Adrenal gland (tissue), 12 donors: ENCODE measurements around the gene GMPR2. TPM values are rescaled to one million over a fixed set of nuclear protein-coding genes. Genes with fewer than 3 reads are reported as not detected.

ENCODE experiments used
- DNase-seq, 7 donors: peaks; one replicate each; pipeline ENCODE4 v3.0.0-alpha.2; 2019 to 2020
- H3K27ac ChIP-seq, 5 donors: fragments of 200-600 bp; sonication (generic) in 4 of 5; 1 replicate in 3 of 5; 2 replicates in 2 of 5; pipeline versions ENCODE4 v1.5.1 to v1.8.0; 2016 to 2020; ENCODE audit warnings: mild to moderate bottlenecking in 1 of 5
- H3K27me3 ChIP-seq: fragments of 200-600 bp; 2 replicates; pipeline ENCODE4 v1.8.0; 2021
- H3K36me3 ChIP-seq, 2 donors: fragments of 200-600 bp; replicated peaks in 1 of 2; 1 replicate in 1 of 2; 2 replicates in 1 of 2; pipeline versions ENCODE4 v1.5.1 to v1.8.0; 2018 to 2022
- H3K4me1 ChIP-seq, 2 donors: fragments of 200-600 bp; replicated peaks in 1 of 2; 1 replicate in 1 of 2; 2 replicates in 1 of 2; pipeline versions ENCODE4 v1.5.1 to v1.8.0; 2018 to 2021
- H3K4me3 ChIP-seq, 4 donors: fragments of 200-600 bp; sonication (generic) in 3 of 4; one replicate each; pipeline ENCODE4 v1.5.1; 2016 to 2018
- H3K9me3 ChIP-seq, 3 donors: fragments of 200-600 bp; sonication (generic) in 1 of 3; replicated peaks in 1 of 3; 1 replicate in 2 of 3; 2 replicates in 1 of 3; pipeline versions ENCODE4 v1.5.1 to v1.8.0; 2016 to 2021
- POLR2A ChIP-seq, 2 donors: fragments of 450-650 bp; IDR thresholded peaks; one replicate each; pipeline ENCODE4 v1.6.1; 2017; ENCODE audit warnings: antibody characterized with exemption in 2 of 2, mild to moderate bottlenecking in 2 of 2, moderate library complexity in 1 of 2
- WGBS, 4 donors: extraction: QIAGEN DNeasy Blood & Tissue Kit in 2 of 4; methylation state at CpG; one replicate each; pipeline versions ENCODE4 v1.1.5 to v1.1.7; 2013 to 2017; 5-methylcytosine and 5-hydroxymethylcytosine counted together
- intact Hi-C, 2 donors: fragments of 100-400 bp; cut with DNase I; formaldehyde crosslinking; loops; one replicate each; pipeline versions ENCODE4 v1.14.1 to v1.15.0; 2022 to 2023
- polyA plus RNA-seq, 3 donors: library from polyadenylated mRNA; stranded (reverse); fragments of 200-250 nt in 2 of 3; fragments of 350-450 nt in 1 of 3; fragmentation: Illumina TruSeq in 1 of 3; extraction: RNeasy Lipid Tissue Mini Kit (QIAGEN cat#74804) in 1 of 3; gene quantifications; one replicate each; pipeline ENCODE4 v1.2.3, GENCODE V29; 2013 to 2014
- total RNA-seq, 9 donors: library from RNA; depleted of rRNA in 4 of 9; stranded (reverse); fragments of >200 nt in 4 of 9; fragments of 120-200 nt in 1 of 9; fragmentation: NEBNext Ultra II Directional in 1 of 9; extraction: Animal tissue kit (Norgen Biotek cat#: 25700) in 1 of 9; gene quantifications; one replicate each; pipeline versions ENCODE4 v1.1.0 to v1.2.4, GENCODE V29; 2013 to 2023
- TF ChIP-seq, protein P1 (sequence below), 6 experiments: fragments of 450-650 bp in 4 of 6; fragments of 200-600 bp in 2 of 6; sonication (generic) in 1 of 6; IDR thresholded peaks; 1 replicate in 5 of 6; 2 replicates in 1 of 6; pipeline versions ENCODE4 v1.5.1 to v1.8.0; 2016 to 2021; ENCODE audit warnings: antibody characterized with exemption in 6 of 6, mild to moderate bottlenecking in 2 of 6, moderate library complexity in 1 of 6
- donor health status: healthy with polysubstance abuse.
- donor health status: Bipolar disorder and iron deficiency.
- donor health status: DM: yes; HTN: yes; CAD: no.
- donor health status: DM: no; HTN: no; CAD: no.
- donor health status: DM: no; HTN: no; CAD: no.
- donor health status: DM: yes; HTN: yes; CAD: no.

GMPR2 gene
- total and polyA plus RNA-seq, 12 donors = 70.6 to 188 (median 124) TPM

DNA sequence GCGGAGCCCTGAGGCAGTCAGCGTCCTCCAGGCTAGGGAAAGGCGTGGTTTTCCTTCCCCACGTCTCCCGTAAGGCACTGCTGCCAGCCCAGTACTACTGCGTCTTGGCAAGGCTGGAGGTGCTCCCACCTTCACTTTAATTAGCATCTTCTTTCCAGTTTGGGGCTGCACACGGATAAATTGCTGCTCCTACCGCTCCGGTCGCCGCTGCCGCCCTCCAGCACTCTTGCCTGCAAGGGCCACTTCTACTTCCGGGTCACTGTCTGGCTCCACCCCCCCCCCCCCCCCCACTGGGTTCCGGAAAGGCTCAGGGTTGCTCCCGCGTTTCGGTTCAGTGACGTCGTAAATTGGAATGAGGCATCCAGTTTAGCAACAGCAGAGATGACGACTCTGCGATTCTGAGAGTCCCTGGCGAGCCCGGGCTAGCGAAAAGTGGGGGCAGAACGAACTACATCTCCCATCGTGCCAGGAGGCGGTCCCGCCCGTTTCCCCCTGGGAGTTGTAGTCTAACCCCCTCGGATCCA lies 546 bp upstream of the GMPR2 start, which contains the start of gene NEDD8:
Gene NEDD8, minus strand, starts transcription at position 247 of the 524 bp plus-strand sequence. Its CDS starts 100 bp downstream, at position 147.
- peaks cover 29 to 47% of the 10 kb centered on the region in 2 donors for H3K4me1 ChIP-seq

DNA sequence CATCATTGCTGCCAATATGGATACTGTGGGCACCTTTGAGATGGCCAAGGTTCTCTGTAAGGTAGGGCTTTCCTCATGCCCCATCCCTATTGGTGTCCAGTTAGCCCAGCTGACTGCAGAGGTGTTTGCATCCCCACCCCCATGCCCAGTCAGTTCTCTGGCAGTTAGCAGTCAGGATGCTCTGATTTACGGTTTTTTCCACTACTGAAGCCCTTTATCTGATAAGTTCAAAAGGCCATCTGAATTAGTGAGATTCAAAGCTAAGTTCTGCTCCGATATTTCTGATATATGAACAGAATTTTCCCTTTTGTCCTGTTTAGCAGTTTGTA lies 773 bp downstream of the GMPR2 start:
- peaks cover 29 to 47% of the 10 kb centered on the region in 2 donors for H3K4me1 ChIP-seq

More for the DNA sequence above, 546 bp upstream of the GMPR2 start, which contains the start of gene NEDD8:
- TF ChIP-seq, protein P1, sequence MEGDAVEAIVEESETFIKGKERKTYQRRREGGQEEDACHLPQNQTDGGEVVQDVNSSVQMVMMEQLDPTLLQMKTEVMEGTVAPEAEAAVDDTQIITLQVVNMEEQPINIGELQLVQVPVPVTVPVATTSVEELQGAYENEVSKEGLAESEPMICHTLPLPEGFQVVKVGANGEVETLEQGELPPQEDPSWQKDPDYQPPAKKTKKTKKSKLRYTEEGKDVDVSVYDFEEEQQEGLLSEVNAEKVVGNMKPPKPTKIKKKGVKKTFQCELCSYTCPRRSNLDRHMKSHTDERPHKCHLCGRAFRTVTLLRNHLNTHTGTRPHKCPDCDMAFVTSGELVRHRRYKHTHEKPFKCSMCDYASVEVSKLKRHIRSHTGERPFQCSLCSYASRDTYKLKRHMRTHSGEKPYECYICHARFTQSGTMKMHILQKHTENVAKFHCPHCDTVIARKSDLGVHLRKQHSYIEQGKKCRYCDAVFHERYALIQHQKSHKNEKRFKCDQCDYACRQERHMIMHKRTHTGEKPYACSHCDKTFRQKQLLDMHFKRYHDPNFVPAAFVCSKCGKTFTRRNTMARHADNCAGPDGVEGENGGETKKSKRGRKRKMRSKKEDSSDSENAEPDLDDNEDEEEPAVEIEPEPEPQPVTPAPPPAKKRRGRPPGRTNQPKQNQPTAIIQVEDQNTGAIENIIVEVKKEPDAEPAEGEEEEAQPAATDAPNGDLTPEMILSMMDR (IDR thresholded peaks at IDR 0.05) = no peak
- TF ChIP-seq POLR2A (IDR thresholded peaks at IDR 0.05) = peak in 1 of 2 donors; percentile 13
- peak within 1 kb of the TSS; percentile 45 to 99 (median 82) for H3K27ac ChIP-seq
- intact Hi-C loops = no loop called here
- WGBS, 4 donors = 0% methylated on average over 14 to 30 of the region's 30 CpGs
- DNase-seq = peak; percentile 86 to 97 (median 94)
- H3K27me3 ChIP-seq = no peaks in the 10 kb centered on the region
- H3K9me3 ChIP-seq = no peaks in the 10 kb centered on the region
- peak within 1 kb of the TSS; percentile 23 to 86 (median 78) for H3K4me3 ChIP-seq
- peaks cover 0 to 38% of the 10 kb centered on the region in 2 donors for H3K36me3 ChIP-seq

DNA sequence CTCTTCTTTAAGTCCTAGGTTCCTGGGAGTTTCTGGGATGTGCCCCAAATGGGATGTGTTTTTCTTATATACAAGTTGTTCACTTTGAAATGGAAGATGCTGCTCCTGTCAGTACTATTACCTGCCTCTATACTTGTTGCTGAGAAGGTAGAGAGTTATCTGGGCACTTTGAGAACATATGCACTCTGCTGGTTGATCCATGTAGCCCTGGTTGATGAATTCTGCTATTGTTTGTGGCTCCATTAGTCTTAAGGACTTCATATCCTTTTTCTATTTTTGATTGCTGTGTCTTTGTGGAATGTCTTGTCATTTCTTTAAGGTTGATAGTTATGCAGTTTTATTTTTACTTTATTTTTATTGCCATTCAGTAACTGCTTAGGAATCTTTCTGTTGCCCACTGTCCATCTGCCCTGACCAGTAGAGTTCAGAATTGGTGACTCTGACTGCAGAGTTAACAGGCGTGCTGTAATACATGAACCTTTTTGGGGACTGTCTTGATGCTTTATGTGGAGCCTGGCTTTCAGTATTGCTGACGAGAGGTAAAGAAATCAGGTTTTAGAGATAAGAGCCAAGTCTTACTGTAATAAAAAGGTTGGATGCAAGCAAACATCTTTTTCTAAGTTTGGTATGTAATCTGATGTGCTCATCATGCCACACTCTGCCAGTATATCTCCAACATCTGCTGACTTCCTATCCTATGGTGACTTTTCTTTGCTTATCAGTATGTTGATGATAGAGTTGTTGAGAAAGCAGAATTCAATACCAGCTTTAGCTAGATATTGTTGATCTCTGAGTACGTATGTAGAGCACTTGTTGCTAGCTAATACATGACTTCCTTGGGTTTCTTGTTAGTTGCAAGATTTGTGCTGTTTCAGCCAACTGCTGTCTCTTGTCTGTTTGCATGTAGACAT lies 1.6 kb downstream of the GMPR2 start:
- Histone ChIP-seq H3K27ac (peak overlapping the region in 4 of 5 donors; percentile 27 to 93 (median 63)), H3K27me3 (no peaks in the 10 kb centered on the region), H3K9me3 (no peaks in the 10 kb centered on the region), H3K4me1 (peaks cover 29 to 54% of the 10 kb centered on the region in 2 donors), H3K36me3 (peaks cover 0 to 47% of the 10 kb centered on the region in 2 donors), H3K4me3 (peak overlapping the region in 1 of 4 donors; percentile 2)
- intact Hi-C loops = loop anchor here in 1 of 2 donors (5.0 kb wide), 1 partner anchor 208 kb away; the partner anchor contains the start of gene SDR39U1
- peak in 2 of 7 donors; percentile 7 to 14 for DNase-seq
- TF ChIP-seq, protein P1 (IDR thresholded peaks at IDR 0.05) = no peak
- peak in 1 of 2 donors; percentile 23 for TF ChIP-seq POLR2A (IDR thresholded peaks at IDR 0.05)
- 74 to 78% (median 77%) methylated on average over 3 of the region's 3 CpGs for WGBS, 4 donors

More for the DNA sequence above, 773 bp downstream of the GMPR2 start:
- TF ChIP-seq POLR2A (IDR thresholded peaks at IDR 0.05) = no peak
- TF ChIP-seq, protein P1 (IDR thresholded peaks at IDR 0.05) = no peak
- Histone ChIP-seq H3K9me3 (no peaks in the 10 kb centered on the region), H3K4me3 (peak overlapping the region in 1 of 4 donors; percentile 81), H3K27me3 (no peaks in the 10 kb centered on the region), H3K36me3 (peaks cover 0 to 39% of the 10 kb centered on the region in 2 donors), H3K27ac (peak overlapping the region; percentile 45 to 99 (median 82))
- WGBS, 4 donors = 34 to 50% (median 43%) methylated on average over 2 of the region's 2 CpGs
- DNase-seq = peak in 6 of 7 donors; percentile 49 to 89 (median 64)
- intact Hi-C loops = no loop called here
